Skeletal muscle satellite cell (primary cell): Measurements from ENCODE around the gene SLC17A9.

Experiments
- H3K27me3 ChIP-seq: 2 replicates; pipeline ENCODE4 v1.7.0; 2013; ENCODE audit warnings: low read length; ENCODE audit not compliant: control insufficient read depth, insufficient read depth
- H3K36me3 ChIP-seq: 2 replicates; pipeline ENCODE4 v1.7.0; 2013; ENCODE audit warnings: mild to moderate bottlenecking, control low read depth, low read length; ENCODE audit not compliant: insufficient read depth
- H3K4me1 ChIP-seq: 2 replicates; pipeline ENCODE4 v1.7.0; 2013; ENCODE audit warnings: low read length; ENCODE audit not compliant: control insufficient read depth, insufficient read depth
- H3K4me2 ChIP-seq: 2 replicates; pipeline ENCODE4 v1.7.0; 2013; ENCODE audit warnings: mild to moderate bottlenecking, low read length
- H3K4me3 ChIP-seq: 2 replicates; pipeline ENCODE4 v1.7.0; 2013; ENCODE audit warnings: low read length
- H3K9ac ChIP-seq: 2 replicates; pipeline ENCODE4 v1.7.0; 2013; ENCODE audit warnings: mild to moderate bottlenecking, low read depth, low read length, moderate library complexity
- H3K9me3 ChIP-seq: replicated peaks from 2 replicates; pipeline ENCODE4 v1.7.0; 2013; ENCODE audit warnings: mild to moderate bottlenecking, control low read depth, low read length

The SLC17A9 gene

DNA sequence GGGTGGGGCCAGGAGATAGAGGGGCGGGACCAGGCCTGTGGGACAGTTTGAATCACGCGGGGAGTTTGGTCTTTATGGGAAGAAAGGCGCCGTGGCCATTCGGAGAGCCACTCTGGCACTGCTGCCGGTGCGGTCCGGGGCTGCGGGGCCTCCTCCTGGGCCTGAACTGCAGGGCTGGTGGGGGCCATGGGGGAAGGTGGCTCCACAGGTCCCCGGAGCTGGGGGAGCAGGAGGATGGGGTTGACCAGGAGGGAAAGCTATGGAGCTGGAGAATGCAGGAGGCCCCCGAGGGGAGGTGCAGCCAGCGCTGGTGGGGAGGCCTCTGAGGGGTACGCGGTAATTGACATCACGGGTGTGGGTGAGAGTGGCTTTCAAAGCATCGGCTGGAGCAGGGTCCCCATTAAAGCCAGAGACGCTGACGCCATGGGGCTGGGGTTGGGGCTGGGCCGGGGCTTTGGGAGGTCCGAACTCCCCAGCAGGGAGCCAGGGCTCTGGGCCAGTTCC is 56.1 kb downstream of the SLC17A9 start:
- Histone ChIP-seq H3K36me3 (no peaks in the 10 kb centered on the region), H3K4me1 (no peaks in the 10 kb centered on the region), H3K4me2 (peak overlapping the region; percentile 74), H3K9ac (no peak overlapping the region), H3K27me3 (peaks cover 90% of the 10 kb centered on the region), H3K9me3 (peaks cover 9% of the 10 kb centered on the region), H3K4me3 (no peak overlapping the region)

DNA sequence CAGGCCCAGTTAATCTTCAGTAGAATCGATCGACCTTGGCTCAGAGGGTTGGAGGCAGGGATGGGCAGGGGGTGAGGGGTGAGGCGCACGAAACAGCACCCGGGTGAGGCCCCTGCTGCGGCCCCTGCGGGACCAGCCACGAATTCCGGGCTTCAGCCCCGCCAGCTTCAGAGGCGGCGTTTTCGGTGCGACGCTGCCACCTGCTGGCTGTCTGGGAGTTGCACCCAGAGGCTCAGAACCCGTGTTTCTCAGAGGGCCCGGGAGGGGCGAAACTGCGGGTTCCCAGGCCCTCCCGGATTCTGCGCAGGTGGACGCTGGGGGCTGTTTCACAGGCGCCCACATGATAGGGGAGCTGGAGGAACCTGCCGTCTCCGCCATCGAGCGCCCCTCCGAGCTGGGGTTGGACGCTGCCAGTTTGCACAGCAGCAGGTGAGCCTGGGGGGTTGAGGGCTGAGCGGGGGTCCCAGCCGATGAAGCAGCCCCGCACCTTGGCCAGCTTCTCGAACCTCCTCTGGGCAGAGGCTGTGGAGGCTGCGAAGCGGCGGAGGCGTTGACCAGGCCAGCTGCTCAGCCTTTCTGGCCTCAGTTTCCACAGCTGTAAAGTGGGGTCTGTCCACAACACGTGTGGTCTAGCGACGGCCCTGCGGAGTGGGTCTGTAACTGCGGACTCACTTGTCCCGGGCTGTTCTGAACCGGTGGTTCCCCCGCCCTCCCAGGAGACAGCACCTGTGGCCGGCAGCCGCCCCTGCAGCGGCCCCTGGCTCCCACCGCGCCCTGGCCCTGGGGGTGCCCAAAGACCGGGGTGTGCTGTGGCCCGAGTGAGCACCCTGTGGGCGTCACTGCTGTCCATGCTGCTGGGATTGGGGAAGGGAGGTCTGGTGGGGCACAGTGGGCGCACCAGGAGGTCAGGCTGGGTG is 56.8 kb downstream of the SLC17A9 start:
- Histone ChIP-seq H3K27me3 (peaks cover 90% of the 10 kb centered on the region), H3K9ac (no peak overlapping the region), H3K36me3 (no peaks in the 10 kb centered on the region), H3K9me3 (peaks cover 9% of the 10 kb centered on the region), H3K4me1 (no peaks in the 10 kb centered on the region), H3K4me2 (peak overlapping the region; percentile 74), H3K4me3 (no peak overlapping the region)

DNA sequence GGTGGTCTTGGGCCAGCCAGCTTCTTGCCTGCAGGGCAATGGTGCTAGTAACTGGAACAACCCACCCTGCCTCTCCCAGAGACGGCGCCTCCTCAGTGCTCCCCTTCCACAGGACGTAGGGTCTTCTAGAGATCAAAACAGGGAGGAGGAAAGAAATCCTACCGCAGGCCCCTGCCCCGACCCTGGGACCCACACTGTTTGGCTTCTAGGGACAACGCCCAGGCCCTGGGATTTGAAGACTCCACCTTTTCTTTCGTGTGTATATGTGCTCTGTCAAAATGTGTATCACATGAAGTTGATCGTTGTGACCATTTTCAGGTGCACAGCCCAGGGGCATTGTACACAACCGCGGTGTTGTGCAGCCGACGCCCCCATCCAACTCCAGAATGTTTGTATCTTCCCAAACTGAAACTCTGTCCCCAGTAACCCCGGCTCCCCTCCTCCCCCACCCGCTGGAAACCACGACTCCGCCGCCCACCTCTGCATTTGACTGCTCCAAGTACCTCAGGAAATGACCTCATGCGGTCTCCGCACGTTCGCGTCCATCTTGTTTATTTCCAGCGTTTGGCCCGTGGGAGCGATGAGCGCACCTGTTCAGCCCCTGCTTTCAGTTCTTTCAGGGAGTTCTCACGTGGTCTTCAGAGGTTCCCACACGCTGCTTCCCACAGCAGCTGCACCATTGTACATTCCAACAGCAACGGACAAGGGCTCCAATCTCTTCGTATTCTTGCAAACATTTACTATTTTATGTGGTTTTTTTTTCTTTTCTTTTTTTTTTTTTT is 57.7 kb downstream of the SLC17A9 start:
- no peaks in the 10 kb centered on the region for H3K36me3 ChIP-seq
- H3K9me3 ChIP-seq, result peaks cover 9% of the 10 kb centered on the region
- H3K4me3 ChIP-seq, result no peak overlapping the region
- peaks cover 88% of the 10 kb centered on the region for H3K27me3 ChIP-seq
- H3K4me1 ChIP-seq, result no peaks in the 10 kb centered on the region
- H3K4me2 ChIP-seq, result no peak overlapping the region
- H3K9ac ChIP-seq, result no peak overlapping the region

DNA sequence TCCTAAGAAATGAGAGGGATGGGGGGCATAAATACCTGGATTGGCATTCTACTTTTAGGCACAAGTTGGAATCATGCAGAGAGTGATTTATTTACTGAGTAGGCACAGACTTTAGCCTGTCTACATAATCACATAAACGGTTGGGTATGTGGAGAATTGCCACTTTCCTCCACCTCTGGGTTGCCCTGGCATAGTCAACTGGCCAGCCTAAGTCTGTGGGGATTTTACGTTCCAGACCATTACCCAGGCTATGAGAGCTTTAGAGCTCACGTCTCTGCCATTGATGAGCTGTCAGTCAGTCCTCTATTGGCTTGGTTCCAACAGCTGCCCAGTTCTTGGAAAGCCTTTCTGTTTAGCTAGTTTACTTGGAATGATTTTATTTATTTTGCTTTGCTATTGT is 59.3 kb downstream of the SLC17A9 start:
- Histone ChIP-seq H3K4me3 (no peak overlapping the region), H3K9ac (no peak overlapping the region), H3K36me3 (no peaks in the 10 kb centered on the region), H3K4me2 (no peak overlapping the region), H3K4me1 (no peaks in the 10 kb centered on the region), H3K27me3 (peaks cover 91% of the 10 kb centered on the region), H3K9me3 (peaks cover 9% of the 10 kb centered on the region)

DNA sequence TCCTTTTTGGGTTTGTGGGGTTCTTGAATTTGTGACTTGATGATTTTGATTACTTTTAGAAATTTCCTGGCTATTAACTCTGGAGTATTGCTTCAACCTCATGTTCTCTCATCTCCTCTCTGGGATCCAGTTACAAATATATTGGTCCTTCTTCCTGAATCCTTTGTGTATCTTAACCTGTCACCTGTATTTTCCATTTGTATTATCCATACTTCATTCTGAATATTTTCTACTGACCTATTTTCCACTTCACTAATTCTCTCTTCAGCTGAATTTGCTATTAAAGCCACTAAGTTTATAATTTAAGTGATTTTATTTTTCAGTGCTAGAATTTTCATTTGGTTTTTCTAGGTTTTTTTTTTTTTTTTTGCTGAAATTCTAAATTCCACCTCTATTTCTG is 60.7 kb downstream of the SLC17A9 start:
- Histone ChIP-seq H3K4me2 (no peak overlapping the region), H3K27me3 (peaks cover 90% of the 10 kb centered on the region), H3K9me3 (peaks cover 9% of the 10 kb centered on the region), H3K4me3 (no peak overlapping the region), H3K36me3 (no peaks in the 10 kb centered on the region), H3K4me1 (no peaks in the 10 kb centered on the region), H3K9ac (no peak overlapping the region)

DNA sequence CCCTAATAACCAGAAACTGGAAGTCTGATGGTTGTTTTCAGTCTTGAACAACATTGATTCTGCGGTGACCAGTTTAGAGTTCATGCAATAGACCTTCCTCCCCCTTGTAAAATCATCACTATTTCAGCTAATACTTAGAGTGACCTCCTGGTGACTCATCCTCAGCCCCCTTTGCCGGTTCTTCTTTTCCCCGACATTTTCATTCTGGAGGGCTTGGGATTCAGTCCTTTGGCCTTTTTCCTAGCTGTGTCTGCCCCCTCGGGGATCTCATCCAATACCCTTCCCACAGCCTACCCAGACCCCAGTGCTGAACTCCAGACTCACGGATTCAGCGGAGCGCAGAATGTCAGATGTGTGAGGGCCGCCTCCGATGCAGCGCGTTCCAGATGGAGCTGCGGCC is 61.8 kb downstream of the SLC17A9 start:
- peaks cover 9% of the 10 kb centered on the region for H3K9me3 ChIP-seq

DNA sequence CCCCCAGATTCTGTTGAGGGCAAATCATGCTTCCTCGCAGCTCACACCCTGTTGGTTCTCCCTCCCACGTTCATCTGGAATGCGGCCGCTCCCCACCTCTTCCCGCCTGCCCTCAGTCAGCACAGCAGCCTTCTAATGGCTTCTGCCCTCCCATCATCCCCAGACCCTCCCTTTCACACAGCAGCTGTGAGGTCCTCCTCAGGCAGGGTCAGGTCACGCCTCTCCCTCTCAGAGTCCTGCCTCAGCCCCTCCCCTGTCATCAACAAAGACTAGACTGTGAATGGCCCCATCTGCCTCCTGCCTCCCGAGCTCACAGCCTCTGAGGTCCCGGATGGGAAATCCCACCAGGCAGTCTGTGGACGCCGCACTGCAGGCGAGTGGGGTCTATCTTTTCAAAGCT is 62.2 kb downstream of the SLC17A9 start:
- no peak overlapping the region for H3K4me2 ChIP-seq
- no peak overlapping the region for H3K9ac ChIP-seq
- no peaks in the 10 kb centered on the region for H3K36me3 ChIP-seq
- H3K27me3 ChIP-seq, result peaks cover 83% of the 10 kb centered on the region
- peaks cover 9% of the 10 kb centered on the region for H3K9me3 ChIP-seq
- H3K4me1 ChIP-seq, result no peaks in the 10 kb centered on the region
- no peak overlapping the region for H3K4me3 ChIP-seq

More for the DNA sequence above, 61.8 kb downstream of the SLC17A9 start:
- H3K4me3 ChIP-seq, result no peak overlapping the region
- H3K4me2 ChIP-seq, result no peak overlapping the region
- H3K9ac ChIP-seq, result no peak overlapping the region
- no peaks in the 10 kb centered on the region for H3K4me1 ChIP-seq
- H3K36me3 ChIP-seq, result no peaks in the 10 kb centered on the region
- peaks cover 83% of the 10 kb centered on the region for H3K27me3 ChIP-seq

DNA sequence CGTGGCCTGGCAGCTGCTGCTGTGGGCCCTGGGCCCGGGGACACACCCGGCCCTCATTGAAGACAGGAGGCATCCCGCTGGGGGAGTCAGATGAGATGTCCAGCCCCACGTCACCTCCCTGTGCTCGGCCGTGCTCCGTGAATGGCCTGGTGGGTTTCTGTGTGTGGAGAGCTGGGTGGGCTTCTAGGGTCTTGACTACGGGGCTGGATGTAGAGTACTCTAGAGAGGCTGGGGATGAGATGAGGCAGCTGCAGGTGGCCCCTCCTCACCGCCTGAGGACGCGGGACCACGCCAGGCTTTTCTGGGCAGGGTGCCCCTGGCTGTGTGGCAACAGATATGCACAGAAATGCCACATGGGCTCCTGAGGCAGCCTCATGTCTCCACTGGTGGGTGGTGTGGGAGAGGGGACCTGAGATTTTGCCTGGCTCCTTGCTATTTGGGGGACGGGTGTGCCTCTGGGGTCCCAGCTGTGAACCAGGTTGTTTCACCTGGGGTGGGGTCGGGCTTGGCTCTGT is 62.7 kb downstream of the SLC17A9 start:
- H3K36me3 ChIP-seq, result no peaks in the 10 kb centered on the region
- peaks cover 9% of the 10 kb centered on the region for H3K9me3 ChIP-seq
- no peak overlapping the region for H3K9ac ChIP-seq
- no peaks in the 10 kb centered on the region for H3K4me1 ChIP-seq
- H3K27me3 ChIP-seq, result peaks cover 82% of the 10 kb centered on the region
- H3K4me3 ChIP-seq, result no peak overlapping the region
- H3K4me2 ChIP-seq, result no peak overlapping the region

DNA sequence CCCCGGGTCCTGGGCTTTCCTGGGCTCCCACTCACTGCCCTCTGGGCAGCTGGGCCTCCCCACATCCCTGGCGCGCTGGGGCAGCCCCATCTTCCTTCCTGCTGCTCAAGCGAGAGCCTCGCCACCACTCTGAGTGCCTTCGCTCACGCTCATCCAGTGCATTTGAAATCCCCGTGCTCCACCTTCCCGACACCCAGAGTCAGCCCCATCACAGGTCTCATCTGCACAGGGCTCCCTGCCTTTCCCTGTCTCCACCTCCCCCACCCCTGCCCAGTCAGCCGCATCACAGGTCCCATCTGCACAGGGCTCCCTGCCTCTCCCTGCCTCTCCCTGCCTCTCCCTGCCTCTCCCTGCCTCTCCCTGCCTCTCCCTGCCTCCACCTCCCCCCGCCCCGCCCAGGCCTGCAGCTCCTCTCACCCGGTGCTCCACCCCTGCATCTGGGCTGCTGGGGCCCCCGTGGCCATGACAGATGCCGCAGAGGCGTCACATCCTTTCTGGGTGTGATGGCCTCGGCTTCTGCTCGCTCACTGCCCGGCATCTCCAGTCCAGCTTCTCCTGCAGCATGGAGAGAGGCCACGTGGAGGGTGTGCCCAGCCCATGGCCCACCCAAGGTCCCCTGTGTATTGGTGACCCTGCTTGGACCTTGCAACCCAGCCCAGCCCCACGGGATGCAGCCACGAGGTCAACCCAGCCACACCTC is 63.3 kb downstream of the SLC17A9 start:
- Histone ChIP-seq H3K9me3 (peaks cover 9% of the 10 kb centered on the region), H3K36me3 (no peaks in the 10 kb centered on the region), H3K9ac (no peak overlapping the region), H3K4me2 (no peak overlapping the region), H3K4me3 (no peak overlapping the region), H3K27me3 (peaks cover 84% of the 10 kb centered on the region), H3K4me1 (no peaks in the 10 kb centered on the region)

DNA sequence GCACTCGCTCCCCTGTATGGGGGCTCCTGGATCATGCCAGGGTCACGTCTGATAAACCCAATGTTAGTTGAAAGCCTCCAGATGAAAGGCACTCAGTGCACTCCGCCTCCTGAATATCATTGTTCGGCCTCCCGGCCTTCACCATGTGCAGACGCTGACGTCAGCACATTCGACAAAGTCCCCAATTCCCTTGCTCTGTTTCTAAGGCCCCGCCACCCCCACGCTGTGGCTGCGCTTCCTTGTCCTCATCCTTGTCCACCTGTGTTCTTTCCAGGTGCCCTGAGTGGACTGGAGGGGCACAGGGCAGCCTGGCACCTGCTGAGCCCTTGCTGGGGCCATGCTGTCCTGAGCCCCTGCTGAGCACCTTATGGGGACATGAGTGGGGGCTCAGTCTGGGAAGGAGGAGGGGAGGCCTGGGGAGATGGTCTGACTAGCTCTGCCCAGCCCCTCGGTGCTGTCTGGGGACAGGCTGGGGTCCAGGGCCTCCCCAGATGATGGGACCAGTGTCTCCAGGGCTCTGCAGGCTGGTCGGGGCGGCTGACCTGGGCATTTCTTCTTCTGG is 64.1 kb downstream of the SLC17A9 start:
- Histone ChIP-seq H3K27me3 (peaks cover 84% of the 10 kb centered on the region), H3K4me1 (no peaks in the 10 kb centered on the region), H3K9me3 (peaks cover 9% of the 10 kb centered on the region), H3K9ac (no peak overlapping the region), H3K4me2 (no peak overlapping the region), H3K36me3 (no peaks in the 10 kb centered on the region), H3K4me3 (no peak overlapping the region)
